ENCODE data around the gene ZDHHC15. TPM values are rescaled to one million over a fixed set of nuclear protein-coding genes. Genes with fewer than 3 reads are reported as not detected.
"Not testable (repeated sequence)": the region's sequence is repeated elsewhere in the genome, so short reads cannot be mapped to it uniquely, and the experiment has no call there.

The ZDHHC15 gene
- total and polyA plus RNA-seq, 2 of the 8 experiments (the other 6 are each of a cell fraction or from before 2014, with no cell fraction given) = 1.7 to 3.5 TPM

DNA sequence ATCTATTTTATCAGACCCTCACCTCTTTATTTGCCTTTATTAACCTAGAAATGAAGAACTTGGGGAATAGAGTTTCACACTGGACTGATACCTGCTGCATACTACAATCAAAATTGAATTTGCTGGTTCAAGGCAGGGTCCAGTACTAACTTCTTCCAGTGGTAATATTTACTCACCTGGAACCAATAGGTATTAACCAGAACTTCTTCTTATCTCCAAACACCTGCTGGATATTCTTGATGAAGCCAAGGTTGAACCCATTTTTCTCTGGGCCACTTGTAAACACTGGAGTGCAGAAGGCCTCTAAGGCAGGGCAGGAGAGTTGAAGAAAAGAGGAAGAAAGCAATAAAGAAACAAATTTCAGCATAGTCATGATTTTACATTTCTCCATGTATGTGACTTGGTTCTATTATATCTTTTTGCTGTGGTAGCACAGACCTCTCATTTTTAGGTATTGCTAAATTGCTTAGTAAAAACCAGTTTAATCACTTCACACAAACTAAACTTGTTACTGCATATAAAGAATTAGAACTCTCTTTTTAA is 101.1 kb downstream of the ZDHHC15 start:
- Histone ChIP-seq H4K20me1 (replicated peaks in 1 of 2; ENCODE audit: control insufficient read depth in 1 of 2, insufficient read depth in 2 of 2, low read length in 2 of 2) (no peaks in the 10 kb centered on the region), H3K56ac (replicated peaks; ENCODE audit: insufficient read length, low read depth, low read length) (no peak overlapping the region), H3K23ac (ENCODE audit: insufficient read length) (no peak overlapping the region), H2AFZ (ENCODE audit: low read length) (no peak overlapping the region), H3K79me2 (ENCODE audit: control insufficient read depth in 1 of 2, insufficient read depth in 2 of 2, low read length in 2 of 2) (no peaks in the 10 kb centered on the region), H2BK5ac (ENCODE audit: low read depth, low read length) (no peak overlapping the region), H3K9ac (replicated peaks in 1 of 4; ENCODE audit: extremely low read depth in 1 of 4, low read depth in 3 of 4, low read length in 3 of 4) (no peak overlapping the region), H3K23me2 (ENCODE audit: low read depth, low read length) (no peaks in the 10 kb centered on the region), H3K4me1 (replicated peaks in 1 of 4; ENCODE audit: control insufficient read depth in 3 of 4, insufficient read depth in 4 of 4, low read length in 3 of 4) (no peaks in the 10 kb centered on the region), H3K18ac (ENCODE audit: extremely low read depth, low read length) (no peak overlapping the region), H3K14ac (ENCODE audit: insufficient read length) (no peak overlapping the region), H2BK20ac (ENCODE audit: low read length) (no peak overlapping the region), H3K4me3 (ENCODE audit: extremely low read depth in 1 of 4, insufficient read depth in 2 of 4, low read depth in 3 of 4, low read length in 4 of 4) (no peak overlapping the region), H2AK5ac (ENCODE audit: low read depth, low read length) (no peak overlapping the region), H3K36me3 (ENCODE audit: control insufficient read depth in 2 of 4, insufficient read depth in 4 of 4, low read length in 3 of 4) (no peaks in the 10 kb centered on the region), H3K27ac (ENCODE audit: low read depth, low read length) (no peak overlapping the region), H4K8ac (ENCODE audit: extremely low read depth, insufficient read depth, low read length) (no peak overlapping the region), H3K27me3 (replicated peaks in 1 of 4; ENCODE audit: control insufficient read depth in 3 of 4, extremely low read depth in 1 of 4, insufficient read depth in 3 of 4, low read length in 3 of 4) (no peaks in the 10 kb centered on the region), H2BK15ac (ENCODE audit: low read length) (no peak overlapping the region), H4K91ac (replicated peaks; ENCODE audit: insufficient read length, low read length) (no peak overlapping the region), H3K79me1 (ENCODE audit: low read depth, low read length) (no peaks in the 10 kb centered on the region), H3K4me2 (ENCODE audit: insufficient read depth in 1 of 2, low read depth in 2 of 2, low read length in 2 of 2) (no peak overlapping the region), H2BK12ac (ENCODE audit: low read depth, low read length) (no peak overlapping the region), H2BK120ac (replicated peaks; ENCODE audit: low read depth, low read length) (no peak overlapping the region), H4K5ac (ENCODE audit: insufficient read length, low read depth, low read length) (no peak overlapping the region), H3K4ac (replicated peaks; ENCODE audit: insufficient read length, low read depth, low read length) (no peak overlapping the region), H3K9me3 (ENCODE audit: insufficient read depth in 2 of 2, low read depth in 1 of 2, low read length in 1 of 2) (no peaks in the 10 kb centered on the region)
- TF ChIP-seq CBX8 (IDR thresholded peaks at IDR 0.05; ENCODE audit: borderline replicate concordance, low read depth, low read length) = no peak
- POLR2A ChIA-PET (ENCODE audit: partially characterized antibody) = no interaction called here
- FAIRE-seq (no peak), DNase-seq (ENCODE audit: low read depth in 1 of 2, low spot score in 2 of 2) (no peak)
- CTCF ChIA-PET (ENCODE audit: partially characterized antibody) = no interaction called here

DNA sequence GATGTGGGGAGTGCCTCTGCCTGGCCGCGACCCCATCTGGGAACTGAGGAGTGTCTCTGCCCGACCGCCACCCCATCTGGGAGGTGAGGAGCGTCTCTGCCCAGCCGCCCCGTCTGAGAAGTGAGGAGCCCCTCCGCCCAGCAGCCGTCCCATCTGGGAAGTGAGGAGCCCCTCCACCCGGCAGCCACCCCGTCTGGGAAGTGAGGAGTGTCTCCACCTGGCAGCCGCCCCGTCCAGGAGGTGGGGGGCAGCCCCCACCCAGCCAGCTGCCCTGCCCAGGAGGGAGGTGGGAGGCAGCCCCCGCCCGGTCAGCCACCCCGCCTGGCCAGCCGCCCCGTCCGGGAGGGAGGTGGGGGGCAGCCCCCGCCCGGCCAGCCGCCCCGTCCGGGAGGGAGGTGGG is 115.7 kb downstream of the ZDHHC15 start:
- H4K5ac ChIP-seq (ENCODE audit: insufficient read length, low read depth, low read length); H3K56ac ChIP-seq (replicated peaks; ENCODE audit: insufficient read length, low read depth, low read length); H3K23ac ChIP-seq (ENCODE audit: insufficient read length); POLR2A ChIA-PET (ENCODE audit: partially characterized antibody); FAIRE-seq; H3K36me3 ChIP-seq (ENCODE audit: control insufficient read depth in 2 of 4, insufficient read depth in 4 of 4, low read length in 3 of 4); H3K14ac ChIP-seq (ENCODE audit: insufficient read length); H3K18ac ChIP-seq (ENCODE audit: extremely low read depth, low read length); H2BK15ac ChIP-seq (ENCODE audit: low read length); H2AK5ac ChIP-seq (ENCODE audit: low read depth, low read length); H3K4me2 ChIP-seq (ENCODE audit: insufficient read depth in 1 of 2, low read depth in 2 of 2, low read length in 2 of 2); H3K27ac ChIP-seq (ENCODE audit: low read depth, low read length); DNase-seq (ENCODE audit: low read depth in 1 of 2, low spot score in 2 of 2); H4K20me1 ChIP-seq (replicated peaks in 1 of 2; ENCODE audit: control insufficient read depth in 1 of 2, insufficient read depth in 2 of 2, low read length in 2 of 2); H3K79me1 ChIP-seq (ENCODE audit: low read depth, low read length); H3K4me1 ChIP-seq (replicated peaks in 1 of 4; ENCODE audit: control insufficient read depth in 3 of 4, insufficient read depth in 4 of 4, low read length in 3 of 4); H4K8ac ChIP-seq (ENCODE audit: extremely low read depth, insufficient read depth, low read length); H2BK5ac ChIP-seq (ENCODE audit: low read depth, low read length); H3K9ac ChIP-seq (replicated peaks in 1 of 4; ENCODE audit: extremely low read depth in 1 of 4, low read depth in 3 of 4, low read length in 3 of 4); H3K79me2 ChIP-seq (ENCODE audit: control insufficient read depth in 1 of 2, insufficient read depth in 2 of 2, low read length in 2 of 2); H4K91ac ChIP-seq (replicated peaks; ENCODE audit: insufficient read length, low read length); H2BK120ac ChIP-seq (replicated peaks; ENCODE audit: low read depth, low read length); H3K9me3 ChIP-seq (ENCODE audit: insufficient read depth in 2 of 2, low read depth in 1 of 2, low read length in 1 of 2); H3K23me2 ChIP-seq (ENCODE audit: low read depth, low read length); H2AFZ ChIP-seq (ENCODE audit: low read length); H2BK20ac ChIP-seq (ENCODE audit: low read length); H2BK12ac ChIP-seq (ENCODE audit: low read depth, low read length); H3K4me3 ChIP-seq (ENCODE audit: extremely low read depth in 1 of 4, insufficient read depth in 2 of 4, low read depth in 3 of 4, low read length in 4 of 4); CTCF ChIA-PET (ENCODE audit: partially characterized antibody); H3K4ac ChIP-seq (replicated peaks; ENCODE audit: insufficient read length, low read depth, low read length); H3K27me3 ChIP-seq (replicated peaks in 1 of 4; ENCODE audit: control insufficient read depth in 3 of 4, extremely low read depth in 1 of 4, insufficient read depth in 3 of 4, low read length in 3 of 4): not testable (repeated sequence)
- WGBS, 2 experiments (ENCODE audit: extremely low coverage in 1 of 2, insufficient coverage in 1 of 2, insufficient read length in 1 of 2, insufficient replicate concordance in 2 of 2, low coverage in 1 of 2, low lambda C conversion rate in 2 of 2, missing lambda C conversion rate in 1 of 2) = no CpG with 5 or more reads among the region's 24 CpGs

Data from H1 (cell line).